WI38 (cell line): Measurements from ENCODE around the gene GMPR2.
A peak's percentile ranks its signal among the peaks of the same experiment; 100 is the strongest.

Source experiments
- H3K4me3 ChIP-seq: 2 replicates; pipeline ENCODE4 v1.5.1; 2011; ENCODE audit warnings: low read depth, mild to moderate bottlenecking, control low read depth, low read length
- CTCF ChIP-seq: IDR thresholded peaks from 2 replicates; pipeline ENCODE4 v1.5.1; 2012; ENCODE audit warnings: low read depth, mild to moderate bottlenecking, control low read depth, low read length

GMPR2 gene

DNA sequence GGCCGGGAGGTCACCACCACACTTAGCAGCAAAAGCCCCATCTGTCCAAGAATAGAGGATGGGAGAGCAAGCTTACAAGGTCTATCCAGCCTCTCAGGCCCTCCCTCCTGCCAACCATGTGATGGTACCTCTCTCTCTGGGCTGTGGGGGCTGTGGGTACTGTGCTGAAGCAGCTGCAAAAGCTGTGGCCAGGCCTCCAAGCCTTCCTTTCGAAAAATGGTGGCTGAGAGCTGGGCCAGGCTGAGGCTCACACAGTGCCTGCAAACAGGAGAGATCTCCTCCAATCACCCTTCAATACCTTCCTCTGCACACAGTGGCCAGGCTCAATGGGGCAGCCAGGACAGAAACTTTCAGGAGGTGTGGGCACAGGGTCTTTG is 45.2 kb upstream of the GMPR2 start:
- TF ChIP-seq CTCF: no peak
- H3K4me3 ChIP-seq: peak overlapping the region; percentile 78

DNA sequence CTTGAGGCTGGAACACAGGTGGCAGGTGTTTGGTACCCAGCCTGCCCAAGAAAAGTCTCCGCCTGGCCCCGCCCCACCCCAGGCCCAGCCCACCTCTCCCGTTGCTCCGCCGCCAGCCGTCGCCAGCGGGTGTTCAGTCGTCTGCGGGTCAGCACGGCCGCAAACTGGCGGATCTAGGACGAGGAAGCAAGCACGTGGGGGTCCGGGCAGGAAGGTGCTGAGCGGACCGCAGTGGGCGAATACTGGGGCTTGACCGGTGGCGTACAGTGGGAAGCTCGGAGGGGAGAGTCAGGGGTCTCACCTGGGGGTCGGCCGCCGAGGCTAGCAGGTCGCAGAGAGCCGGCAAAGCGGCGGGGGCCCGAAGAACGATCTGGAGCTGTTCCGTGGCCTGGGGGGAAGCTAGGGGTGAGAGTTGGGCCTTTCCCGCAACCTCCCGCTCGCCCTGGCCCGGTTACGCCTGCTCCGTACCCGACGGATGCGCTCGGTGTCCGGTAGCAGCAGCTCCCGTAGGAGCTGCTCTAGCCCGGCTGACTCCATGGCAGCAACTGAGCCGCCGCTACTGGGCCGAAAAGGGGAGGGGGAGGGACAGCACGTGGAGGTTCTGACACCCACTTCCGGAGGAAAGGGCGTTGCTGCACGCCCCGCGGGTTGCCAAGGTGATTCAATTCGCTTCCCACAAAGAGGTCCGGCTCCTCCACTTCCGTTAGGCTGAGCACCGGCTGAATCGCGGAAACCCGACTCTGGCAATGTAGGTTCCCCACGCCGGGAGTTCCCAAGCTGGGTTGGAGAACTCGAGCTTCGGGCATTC is 44.3 kb upstream of the GMPR2 start, which contains the start of gene IPO4:
Gene IPO4, minus strand, starts transcription at position 566 of the 808 bp plus-strand sequence. Its CDS starts 29 bp downstream, at position 537.
- peak within 1 kb of the TSS; percentile 78 for H3K4me3 ChIP-seq
- TF ChIP-seq CTCF: no peak

GRCh38 chr14:24189059-24189375 is 43.7 kb upstream of the GMPR2 start:
- no peak overlapping the region; the same call in 1 of the 2 replicates for H3K4me3 ChIP-seq
- no peak for TF ChIP-seq CTCF

DNA sequence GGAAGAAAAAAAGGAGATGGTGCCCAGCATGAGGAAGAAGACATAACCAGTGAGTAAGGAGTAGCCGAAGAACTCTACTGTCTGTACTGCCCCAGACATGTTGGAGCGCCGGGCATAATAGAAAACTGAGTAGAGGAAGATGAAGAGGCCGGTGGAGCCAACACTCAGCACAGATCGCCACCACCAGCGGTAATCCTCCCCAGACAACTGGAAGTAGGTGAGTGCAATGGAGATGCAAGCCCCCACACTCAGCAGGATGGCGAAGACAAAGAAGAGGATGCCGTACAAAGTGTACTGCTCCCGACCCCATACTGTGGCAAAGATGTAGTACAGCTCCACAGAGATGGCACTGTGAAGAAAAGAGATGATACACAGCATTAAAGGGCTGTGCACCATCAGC is 43.3 kb upstream of the GMPR2 start:
- H3K4me3 ChIP-seq: no peak overlapping the region
- TF ChIP-seq CTCF: no peak

DNA sequence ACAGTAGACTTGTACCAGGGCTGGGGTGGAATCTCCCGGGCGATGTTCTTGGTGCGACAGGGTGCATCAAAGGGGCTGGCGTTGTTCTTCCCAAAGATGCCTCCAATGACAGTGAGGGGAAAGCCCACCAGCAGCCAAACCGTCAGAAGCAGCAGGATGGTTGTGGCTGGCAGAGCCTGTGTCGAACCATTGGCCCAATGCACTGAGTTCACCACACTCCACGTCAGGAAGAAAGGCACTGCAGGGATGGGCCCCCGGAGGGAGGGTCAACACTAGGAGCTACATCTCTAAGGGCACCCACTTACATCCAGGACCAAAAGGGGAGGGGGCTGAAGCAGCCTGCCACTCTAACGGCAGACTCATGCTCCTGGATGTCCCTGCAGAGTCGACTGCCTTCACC is 42.3 kb upstream of the GMPR2 start:
- TF ChIP-seq CTCF: no peak
- H3K4me3 ChIP-seq: no peak overlapping the region

DNA sequence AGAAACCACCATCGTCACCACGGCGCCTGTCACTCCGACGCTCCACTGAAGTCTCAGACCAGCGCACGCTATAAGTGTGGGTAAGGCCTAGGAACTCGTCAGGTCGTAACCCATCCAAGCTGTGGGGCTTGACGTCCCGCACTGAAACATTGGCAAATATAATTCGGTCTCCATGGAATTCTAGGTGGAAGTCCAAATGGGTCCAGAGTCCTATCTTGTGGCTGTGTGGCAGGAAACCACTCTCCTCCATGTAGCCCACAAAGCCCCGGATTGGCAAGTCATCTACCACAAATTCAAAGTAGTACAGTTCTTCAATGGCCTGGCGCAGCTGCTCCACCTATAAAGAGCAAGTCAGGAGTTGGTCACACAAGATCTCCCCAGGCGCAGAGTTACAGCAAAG is 39.8 kb upstream of the GMPR2 start:
- no peak overlapping the region for H3K4me3 ChIP-seq
- TF ChIP-seq CTCF: no peak

GRCh38 chr14:24194186-24194872 is 38.4 kb upstream of the GMPR2 start:
- TF ChIP-seq CTCF: no peak
- peak overlapping the region; percentile 89 for H3K4me3 ChIP-seq
